Activated CD4-positive, alpha-beta T cell treated with anti-CD3 and anti-CD28 coated beads for 36 hours (primary cell): ENCODE results near the gene MMEL1. TPM values are rescaled to one million over a fixed set of nuclear protein-coding genes. Genes with fewer than 3 reads are reported as not detected.

Source experiments
- ATAC-seq: fragments of 200-7000 bp; cut with Tn5 transposase; one replicate; pipeline ENCODE4 v1.10.0; 2021; ENCODE audit warnings: mild to moderate bottlenecking, moderate library complexity
- CTCF ChIA-PET: fragments of 350-600 bp; sonication (Branson Sonifier 250); formaldehyde crosslinking; loops from one replicate; lab custom pipeline; 2021; ENCODE audit warnings: antibody characterized with exemption; lab: Charles Lee
- POLR2A ChIA-PET: fragments of 350-600 bp; sonication (Branson Sonifier 250); formaldehyde crosslinking; loops from one replicate; lab custom pipeline; 2021; ENCODE audit warnings: antibody characterized with exemption, inconsistent platforms; lab: Charles Lee
- DNase-seq: peaks from one replicate; pipeline ENCODE4 v3.0.0-alpha.2; 2020
- H3K27ac Mint-ChIP-seq: one replicate; pipeline ENCODE4 v1.8.0; 2021; ENCODE audit warnings: mixed read lengths
- H3K27me3 Mint-ChIP-seq: one replicate; pipeline ENCODE4 v1.8.0; 2021; ENCODE audit warnings: mixed read lengths
- H3K36me3 Mint-ChIP-seq: one replicate; pipeline ENCODE4 v1.8.0; 2021; ENCODE audit warnings: low read depth, mixed read lengths
- H3K4me1 Mint-ChIP-seq: one replicate; pipeline ENCODE4 v1.8.0; 2021; ENCODE audit warnings: mixed read lengths
- H3K4me3 Mint-ChIP-seq: one replicate; pipeline ENCODE4 v1.8.0; 2021; ENCODE audit warnings: mild to moderate bottlenecking, moderate library complexity, mixed read lengths
- H3K9me3 Mint-ChIP-seq: one replicate; pipeline ENCODE4 v1.8.0; 2021; ENCODE audit warnings: low read depth, mixed read lengths
- intact Hi-C, 2 experiments: fragments of 100-400 bp; cut with DNase I in 1 of 2; cut with micrococcal nuclease in 1 of 2; formaldehyde crosslinking; loops; one replicate each; pipeline versions ENCODE4 v1.14.2 to v1.15.1; 2022 to 2024; cut with DNase I, micrococcal nuclease
- total RNA-seq, 2 experiments: library from RNA; stranded (reverse); gene quantifications; one replicate each; pipeline ENCODE4 v1.2.3, GENCODE V29; 2021

The MMEL1 gene
- total RNA-seq, 2 experiments from 2014 or later: 0.97 to 1.4 TPM

DNA sequence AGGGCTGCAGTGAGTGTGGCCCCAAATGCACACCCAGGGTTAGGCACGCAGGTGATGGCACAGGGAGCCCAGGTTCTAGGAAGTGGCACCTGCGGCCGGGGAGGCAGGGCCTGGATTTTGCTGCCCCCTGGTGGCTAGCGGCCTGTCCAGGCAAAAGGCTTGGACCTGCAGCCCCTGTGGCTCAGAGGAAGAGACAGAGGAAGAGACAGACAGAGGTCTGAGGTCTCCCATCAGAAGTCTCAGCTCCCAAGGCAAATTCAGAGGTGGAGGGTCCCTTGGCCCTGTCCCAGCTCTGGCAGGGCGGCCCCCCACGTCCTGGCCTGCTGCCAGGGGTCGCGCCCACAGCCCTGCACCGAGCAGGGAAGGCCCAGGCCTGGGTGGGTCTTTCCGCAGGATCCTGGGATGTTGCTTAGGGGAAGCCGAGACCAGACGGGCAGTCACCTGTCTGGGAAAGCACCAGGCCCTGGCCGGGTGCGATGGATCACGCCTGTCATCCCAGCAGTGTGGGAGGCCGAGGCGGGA lies 84.7 kb downstream of the MMEL1 start:
- intact Hi-C loops: loop anchor here (1.0 to 5.0 kb wide), 14 partner anchors 8 to 629 kb away; partner anchors contain the start of genes PANK4 (in 2 of the 2), MORN1 (in 1 of the 2), PRXL2B (in 1 of the 2) and RER1 (in 1 of the 2)
- CTCF ChIA-PET: interaction anchor here (0.7 to 2.1 kb wide), 15 partner anchors 8 to 1219 kb away, joined by 3 to 9 read pairs (median 4); partner anchors contain the start of genes PANK4, PEX10 and TNFRSF14
- H3K36me3 Mint-ChIP-seq: no peaks in the 10 kb centered on the region
- H3K27ac Mint-ChIP-seq: peak overlapping the region; percentile 96
- H3K27me3 Mint-ChIP-seq: no peaks in the 10 kb centered on the region
- POLR2A ChIA-PET: interaction anchor here (0.6 to 1.4 kb wide), 8 partner anchors 12 to 244 kb away, joined by 3 to 9 read pairs (median 4); partner anchors contain the start of gene PANK4
- no peaks in the 10 kb centered on the region for H3K9me3 Mint-ChIP-seq
- peak overlapping the region; percentile 78 for H3K4me3 Mint-ChIP-seq
- ATAC-seq (peak; percentile 27), DNase-seq (peak; percentile 93)
- H3K4me1 Mint-ChIP-seq: peaks cover 14% of the 10 kb centered on the region

DNA sequence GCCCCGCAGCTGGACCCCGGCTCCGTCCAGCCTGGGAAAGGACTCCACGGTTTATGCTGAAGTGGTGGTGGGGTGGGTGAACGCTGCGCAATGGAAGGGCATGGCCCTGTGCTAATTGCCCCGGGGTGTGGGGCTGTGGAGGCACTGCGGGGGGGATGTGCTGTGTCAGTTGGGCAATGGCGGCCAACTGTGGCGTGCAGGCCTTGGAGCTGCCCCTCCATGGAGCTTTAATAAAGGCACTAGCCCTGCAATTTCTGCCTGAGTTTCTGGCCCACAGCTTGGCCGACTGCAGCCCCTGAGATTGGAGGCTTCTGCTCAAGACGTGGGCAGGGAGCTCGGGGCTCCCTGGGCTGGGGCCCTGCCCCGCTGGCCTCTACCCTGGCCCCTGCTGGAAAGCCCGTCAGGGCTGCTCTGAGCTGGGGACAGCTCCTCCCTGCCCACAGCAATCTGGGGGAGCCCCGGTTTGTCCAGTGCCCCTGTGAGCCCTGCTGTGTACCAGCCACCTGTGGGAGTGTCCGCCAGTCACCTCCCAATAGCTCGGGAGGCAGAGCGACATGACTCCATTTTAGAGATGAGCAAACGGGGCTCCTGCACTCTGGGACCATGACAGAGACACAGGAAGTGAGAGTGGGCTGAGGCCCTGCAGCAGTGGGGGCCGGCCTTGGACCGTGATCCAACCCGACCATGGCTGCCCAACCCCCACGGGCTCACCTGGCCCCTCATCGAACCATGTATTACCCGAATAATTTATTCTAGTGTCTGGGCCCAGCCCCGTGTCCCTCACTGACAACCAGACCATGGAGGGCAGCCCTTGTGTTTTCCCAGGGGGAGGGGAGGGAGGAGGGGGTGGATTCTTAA lies 85.4 kb downstream of the MMEL1 start:
- Mint-ChIP-seq H3K27me3 (no peaks in the 10 kb centered on the region), H3K27ac (peak overlapping the region; percentile 96), H3K9me3 (no peaks in the 10 kb centered on the region), H3K4me3 (peak overlapping the region; percentile 78), H3K36me3 (no peaks in the 10 kb centered on the region), H3K4me1 (peaks cover 14% of the 10 kb centered on the region)
- ATAC-seq (peak; percentile 47), DNase-seq (peak; percentile 86)
- intact Hi-C loops: loop anchor here (1.0 to 5.0 kb wide), 16 partner anchors 9 to 628 kb away; partner anchors contain the start of genes PANK4 (in 2 of the 2), TNFRSF14 (in 2 of the 2), MORN1 (in 1 of the 2) and PRXL2B (in 1 of the 2)
- ChIA-PET CTCF (interaction anchor here (0.6 to 2.2 kb wide), 13 partner anchors 7 to 414 kb away, joined by 3 to 9 read pairs (median 4); partner anchors contain the start of genes MORN1, PANK4, PEX10 and PRXL2B), POLR2A (interaction anchor here (0.6 to 1.4 kb wide), 6 partner anchors 9 to 134 kb away, joined by 3 to 9 read pairs (median 4); partner anchors contain the start of genes PANK4 and TNFRSF14)

DNA sequence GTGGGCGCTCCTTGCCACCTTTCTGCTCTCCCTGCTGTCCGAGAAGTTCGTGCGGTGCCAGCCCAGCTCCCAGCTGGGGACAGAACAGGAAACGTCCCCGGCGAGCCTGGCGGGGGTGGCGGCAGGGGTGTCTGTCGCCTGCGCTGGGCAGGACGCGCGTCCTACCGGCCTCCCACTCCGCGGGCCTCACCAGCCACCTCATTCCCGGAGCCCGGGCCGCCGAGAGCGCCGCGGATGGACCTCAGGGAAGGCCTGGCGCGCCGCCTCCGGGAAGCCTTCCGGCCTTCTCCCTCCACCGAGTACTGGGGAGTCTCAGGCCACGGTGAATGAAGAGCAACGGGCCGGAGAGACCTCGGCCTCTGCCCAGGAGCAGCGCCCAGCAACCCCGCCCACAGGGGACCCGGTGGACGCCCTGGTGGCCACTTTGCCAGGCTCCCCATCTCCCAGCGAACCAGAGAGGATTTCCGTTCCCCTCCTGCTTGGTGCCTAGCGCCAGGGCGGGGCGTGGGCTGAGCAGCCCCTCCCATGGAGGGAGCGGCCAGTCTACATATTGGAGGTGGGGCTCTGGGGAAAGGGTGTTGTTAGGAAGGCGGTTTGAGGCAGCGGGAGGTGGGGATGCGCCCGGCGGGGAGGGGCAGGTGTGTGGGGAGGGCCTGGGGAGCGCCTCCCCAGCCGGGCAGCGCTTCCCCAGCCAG lies 86.2 kb downstream of the MMEL1 start:
- peak overlapping the region; percentile 78 for H3K4me3 Mint-ChIP-seq
- H3K27me3 Mint-ChIP-seq: no peaks in the 10 kb centered on the region
- POLR2A ChIA-PET: interaction anchor here (1.1 to 1.4 kb wide), 3 partner anchors 20 to 134 kb away, joined by 3 to 9 read pairs (median 5); partner anchors contain the start of genes PANK4 and PEX10
- H3K27ac Mint-ChIP-seq: peak overlapping the region; percentile 96
- no peaks in the 10 kb centered on the region for H3K9me3 Mint-ChIP-seq
- peaks cover 14% of the 10 kb centered on the region for H3K4me1 Mint-ChIP-seq
- intact Hi-C loops: loop anchor here (1.0 to 5.0 kb wide), 5 partner anchors 10 to 413 kb away; partner anchors contain the start of gene TNFRSF14 (in 1 of the 2)
- ATAC-seq (peak; percentile 58), DNase-seq (peak; percentile 93)
- CTCF ChIA-PET: interaction anchor here (0.7 to 2.2 kb wide), 11 partner anchors 9 to 155 kb away, joined by 3 to 9 read pairs (median 5); partner anchors contain the start of genes MORN1, PANK4, PEX10 and PRXL2B
- H3K36me3 Mint-ChIP-seq: no peaks in the 10 kb centered on the region

DNA sequence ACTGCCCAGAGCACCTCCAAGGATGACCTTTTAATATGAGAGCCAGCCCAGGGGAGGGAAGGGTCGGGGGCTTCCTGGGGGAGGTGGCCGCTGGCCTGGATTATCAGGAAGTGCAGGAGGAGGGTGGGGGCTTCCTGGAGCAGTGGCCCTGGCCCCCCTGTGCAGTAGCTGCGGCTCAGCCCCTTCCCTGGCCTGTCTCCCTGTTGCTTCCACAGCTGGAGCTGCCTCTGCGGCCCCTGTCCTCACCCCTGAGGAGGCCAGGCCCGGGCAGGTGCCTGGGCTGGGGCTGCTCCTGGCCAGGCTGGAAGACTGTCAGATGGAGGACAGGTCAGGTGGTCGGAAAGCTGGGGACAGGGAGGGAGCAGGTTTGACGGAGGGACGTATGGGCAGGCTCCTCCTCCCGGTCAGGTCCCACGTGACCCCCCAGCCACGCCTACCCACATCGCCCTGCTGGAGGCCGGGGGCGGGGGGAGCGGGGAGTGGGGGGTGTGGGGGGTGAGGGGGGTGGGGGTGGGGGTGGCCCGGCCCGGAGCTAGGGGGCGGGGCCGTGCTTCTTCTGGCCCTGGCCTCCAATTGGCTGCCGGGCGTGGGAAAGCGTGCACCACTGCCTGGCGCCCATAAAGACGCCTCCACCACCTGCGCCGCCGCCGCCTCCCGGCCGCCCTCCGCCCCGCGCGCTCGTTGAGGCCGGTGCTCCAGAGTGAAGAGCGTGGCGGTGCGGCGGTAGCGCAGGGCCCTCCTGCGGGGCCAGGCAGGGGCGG lies 86.9 kb downstream of the MMEL1 start:
- DNase-seq (peak; percentile 94), ATAC-seq (peak; percentile 34)
- H3K36me3 Mint-ChIP-seq: no peaks in the 10 kb centered on the region
- CTCF ChIA-PET: interaction anchor here (0.6 to 2.2 kb wide), 6 partner anchors 10 to 407 kb away, joined by 3 to 6 read pairs (median 4); partner anchors contain the start of genes PANK4, PRXL2B and TNFRSF14
- intact Hi-C loops: loop anchor here in 1 of 2 experiments (1.0 to 5.0 kb wide), 2 partner anchors 244 to 341 kb away; no protein-coding TSS in a partner anchor
- no peaks in the 10 kb centered on the region for H3K9me3 Mint-ChIP-seq
- H3K4me3 Mint-ChIP-seq: peak overlapping the region; percentile 78
- H3K27me3 Mint-ChIP-seq: no peaks in the 10 kb centered on the region
- peaks cover 16% of the 10 kb centered on the region for H3K4me1 Mint-ChIP-seq
- H3K27ac Mint-ChIP-seq: no peak overlapping the region
- POLR2A ChIA-PET: interaction anchor here (1.1 kb wide), 1 partner anchor 133 kb away, joined by 3 read pairs; the partner anchor contains the start of gene PEX10

DNA sequence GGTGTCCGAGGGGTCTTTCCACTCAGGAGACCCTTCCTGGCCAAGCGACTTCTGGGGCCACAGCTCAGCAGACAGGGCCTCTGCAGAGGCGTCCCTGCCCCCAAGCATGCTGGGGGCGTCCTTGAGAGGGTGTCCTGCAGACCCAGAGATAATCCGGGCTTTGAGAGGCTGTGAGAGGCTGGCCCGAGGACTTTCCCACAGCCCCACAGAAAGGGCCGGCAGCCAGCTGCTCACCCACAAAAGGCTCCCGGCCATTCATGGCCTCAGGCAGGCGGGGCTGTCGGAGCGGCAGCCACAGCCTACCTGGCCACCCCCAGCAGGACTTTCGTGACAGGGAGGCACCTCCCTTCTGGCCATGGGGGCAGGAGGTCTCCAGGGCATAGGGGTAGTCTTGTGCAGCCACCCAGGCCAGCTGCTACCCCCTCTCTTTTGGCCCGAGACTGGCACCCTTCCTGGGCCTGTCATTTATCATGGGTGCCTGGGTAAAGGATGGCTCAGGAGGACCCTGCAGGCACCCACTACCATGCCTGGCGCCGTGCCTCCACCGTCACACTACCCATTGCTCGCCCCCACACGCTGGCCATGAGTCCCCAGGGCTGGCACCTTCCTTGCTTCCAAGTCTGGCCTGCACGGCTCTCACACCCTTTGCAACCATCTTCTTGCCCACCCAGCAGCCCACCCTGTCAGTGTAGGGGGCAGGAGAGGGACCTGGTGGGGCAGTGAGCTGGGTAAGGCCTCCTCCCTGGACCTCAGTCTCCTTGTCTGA lies 87.8 kb downstream of the MMEL1 start:
- POLR2A ChIA-PET: interaction anchor here (0.6 to 1.1 kb wide), 2 partner anchors 11 to 132 kb away, joined by 3 read pairs; partner anchors contain the start of genes PEX10 and TNFRSF14
- intact Hi-C loops: loop anchor here in 1 of 2 experiments (5.0 kb wide), 1 partner anchor 243 kb away; no protein-coding TSS in a partner anchor

DNA sequence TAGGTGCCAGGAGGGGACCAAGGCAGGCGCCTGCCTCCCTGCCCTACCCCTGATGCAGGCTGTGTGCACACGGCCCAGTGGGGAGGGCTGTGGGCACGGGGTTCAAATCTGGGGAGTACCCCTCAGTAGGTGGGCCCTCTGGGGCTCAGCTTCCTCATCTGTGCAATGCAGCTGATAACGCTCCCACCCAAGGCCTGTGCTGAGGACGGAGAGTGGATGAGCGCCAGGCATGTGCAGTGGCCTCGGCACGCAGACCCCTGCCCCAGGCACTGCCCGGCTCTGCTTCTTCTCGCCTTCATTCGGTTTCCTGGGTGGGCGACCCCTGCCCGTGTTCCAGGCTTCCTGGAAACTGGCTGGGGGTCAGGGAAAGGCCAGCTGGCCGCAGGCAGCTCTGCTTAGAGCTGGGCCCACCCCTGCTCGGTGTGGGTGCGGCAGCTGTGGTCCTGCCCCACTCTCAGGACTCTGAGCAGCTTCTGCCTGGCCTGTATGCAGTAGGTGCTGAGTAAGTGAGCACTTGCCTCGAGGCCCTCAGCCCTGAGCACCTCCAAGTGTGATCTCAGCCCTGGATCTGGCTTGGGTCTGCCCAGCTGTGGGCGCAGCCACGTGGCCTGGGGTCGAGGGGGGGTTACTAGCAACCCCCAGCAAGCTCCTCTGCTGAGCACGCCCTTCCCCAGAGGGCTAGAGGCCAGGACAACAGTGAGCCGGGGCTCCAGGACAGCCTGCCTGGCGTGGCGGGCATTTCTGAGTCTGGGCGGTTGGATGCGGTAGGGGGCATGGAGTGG lies 88.5 kb downstream of the MMEL1 start:
- Mint-ChIP-seq H3K27ac (no peak overlapping the region), H3K4me3 (no peak overlapping the region), H3K4me1 (peaks cover 11% of the 10 kb centered on the region), H3K36me3 (no peaks in the 10 kb centered on the region), H3K27me3 (no peaks in the 10 kb centered on the region), H3K9me3 (no peaks in the 10 kb centered on the region)
- ChIA-PET POLR2A (interaction anchor here (0.6 to 1.1 kb wide), 3 partner anchors 12 to 313 kb away, joined by 3 read pairs; partner anchors contain the start of genes PANK4 and TNFRSF14), CTCF (interaction anchor here (1.2 kb wide), 1 partner anchor 18 kb away, joined by 4 read pairs; the partner anchor contains the start of gene PANK4)
- intact Hi-C loops: no loop called here
- ATAC-seq (no peak), DNase-seq (no peak)

More for the DNA sequence above, 87.8 kb downstream of the MMEL1 start:
- no peak overlapping the region for H3K27ac Mint-ChIP-seq
- H3K27me3 Mint-ChIP-seq: no peaks in the 10 kb centered on the region
- no peak for DNase-seq
- no peaks in the 10 kb centered on the region for H3K9me3 Mint-ChIP-seq
- no peak overlapping the region for H3K4me3 Mint-ChIP-seq
- H3K36me3 Mint-ChIP-seq: no peaks in the 10 kb centered on the region
- CTCF ChIA-PET: interaction anchor here (0.6 to 1.2 kb wide), 4 partner anchors 11 to 407 kb away, joined by 3 to 4 read pairs (median 4); partner anchors contain the start of genes PANK4 and TNFRSF14
- no peak for ATAC-seq
- H3K4me1 Mint-ChIP-seq: peaks cover 16% of the 10 kb centered on the region

DNA sequence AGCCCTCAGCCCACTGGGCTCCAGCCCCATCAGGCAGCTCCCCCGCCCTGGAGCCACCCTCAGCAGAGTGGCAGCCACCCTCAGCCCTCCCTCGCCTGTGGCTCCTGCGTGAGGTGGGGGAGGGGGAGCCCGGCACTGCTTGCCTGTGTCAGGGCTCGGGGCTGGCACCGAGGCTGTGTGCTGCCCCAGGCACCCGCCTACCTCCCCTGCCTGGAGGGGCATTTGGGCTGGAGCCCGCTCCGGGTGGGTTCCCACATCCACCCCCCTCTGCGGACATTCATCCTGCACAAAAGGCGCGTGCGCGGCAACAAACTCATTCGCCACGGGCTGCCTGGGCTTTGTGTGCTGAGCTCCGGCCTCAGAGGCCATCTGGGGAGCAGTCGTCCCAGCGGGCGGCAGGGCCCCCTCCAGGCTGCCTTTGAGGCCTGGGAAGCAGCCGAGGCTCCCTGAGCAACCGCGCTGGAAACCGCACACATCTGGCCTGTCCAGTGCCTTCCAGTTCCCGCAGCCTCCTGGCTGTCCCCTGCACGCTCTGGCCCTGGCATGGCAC lies 89.2 kb downstream of the MMEL1 start:
- DNase-seq: peak; percentile 69
- ChIA-PET POLR2A (interaction anchor here (0.7 to 1.1 kb wide), 2 partner anchors 17 to 312 kb away, joined by 3 read pairs; partner anchors contain the start of gene PANK4), CTCF (interaction anchor here (1.2 kb wide), 1 partner anchor 17 kb away, joined by 4 read pairs; the partner anchor contains the start of gene PANK4)
- H3K4me3 Mint-ChIP-seq: no peak overlapping the region
- ATAC-seq: no peak
- peaks cover 6% of the 10 kb centered on the region for H3K4me1 Mint-ChIP-seq
- no peaks in the 10 kb centered on the region for H3K36me3 Mint-ChIP-seq
- H3K9me3 Mint-ChIP-seq: no peaks in the 10 kb centered on the region
- no peaks in the 10 kb centered on the region for H3K27me3 Mint-ChIP-seq
- H3K27ac Mint-ChIP-seq: no peak overlapping the region
- intact Hi-C loops: no loop called here

DNA sequence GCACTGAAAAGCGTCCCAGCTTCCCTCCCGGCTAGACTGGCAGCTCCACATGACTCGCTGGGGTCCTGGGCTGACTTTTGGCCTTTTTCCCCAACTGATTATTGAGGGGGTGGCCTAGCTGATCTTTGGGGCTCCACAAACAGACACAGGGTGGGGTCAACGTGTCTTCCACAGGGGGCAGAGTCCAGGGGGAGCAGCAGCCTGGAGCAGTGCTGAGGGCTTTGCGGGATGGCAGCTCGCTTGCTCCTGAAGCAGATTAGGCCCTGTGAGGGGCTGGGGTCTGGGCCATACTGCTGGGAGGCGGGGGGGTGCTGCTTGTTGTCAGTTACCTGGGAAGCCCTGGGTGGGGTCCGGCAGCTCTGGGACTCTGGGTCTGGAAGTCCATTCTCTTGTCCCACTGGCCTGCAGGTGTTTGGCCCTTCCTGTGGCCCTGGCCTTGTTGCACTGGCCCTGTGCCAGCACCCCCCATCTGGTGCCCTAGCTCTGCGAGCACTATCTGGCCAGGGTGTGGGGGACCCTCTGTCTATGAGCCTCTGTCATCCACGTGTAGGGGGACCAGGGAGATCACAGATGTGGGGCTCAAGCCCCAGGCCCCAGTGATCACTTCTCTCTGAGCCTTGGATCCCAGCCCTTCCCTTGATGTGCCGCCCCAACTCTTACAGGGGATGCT lies 90.4 kb downstream of the MMEL1 start:
- ATAC-seq: no peak
- intact Hi-C loops: no loop called here
- H3K36me3 Mint-ChIP-seq: no peaks in the 10 kb centered on the region
- CTCF ChIA-PET: interaction anchor here (0.6 kb wide), 1 partner anchor 35 kb away, joined by 3 read pairs; no protein-coding TSS in a partner anchor
- H3K9me3 Mint-ChIP-seq: no peaks in the 10 kb centered on the region
- no peak for DNase-seq
- H3K4me3 Mint-ChIP-seq: no peak overlapping the region
- POLR2A ChIA-PET: interaction anchor here (0.7 kb wide), 1 partner anchor 12 kb away, joined by 3 read pairs; no protein-coding TSS in a partner anchor
- H3K27ac Mint-ChIP-seq: no peak overlapping the region
- H3K27me3 Mint-ChIP-seq: no peaks in the 10 kb centered on the region
- peaks cover 4% of the 10 kb centered on the region for H3K4me1 Mint-ChIP-seq
